Epithelial cell of proximal tubule (primary cell): Measurements from ENCODE around the gene SYNE3. TPM values are rescaled to one million over a fixed set of nuclear protein-coding genes. Genes with fewer than 3 reads are reported as not detected.

Experiments
- DNase-seq: peaks from one replicate; pipeline ENCODE4 v3.0.0-alpha.2; 2011; ENCODE audit warnings: low read depth
- H3K4me3 ChIP-seq: 2 replicates; pipeline ENCODE4 v1.5.1; 2011; ENCODE audit warnings: low read depth, mild to moderate bottlenecking, low read length
- total RNA-seq: library from RNA; depleted of rRNA; stranded (reverse); fragments of >200 nt; gene quantifications from 2 replicates; pipeline ENCODE4 v1.2.3, GENCODE V29; 2015
- TF ChIP-seq, protein P1 (sequence below): conservative IDR thresholded peaks from 2 replicates; pipeline ENCODE4 v1.5.1; 2012; ENCODE audit warnings: low read depth, mild to moderate bottlenecking, low read length

SYNE3 gene
- total RNA-seq, 1 donor from 2014 or later: not detected

DNA sequence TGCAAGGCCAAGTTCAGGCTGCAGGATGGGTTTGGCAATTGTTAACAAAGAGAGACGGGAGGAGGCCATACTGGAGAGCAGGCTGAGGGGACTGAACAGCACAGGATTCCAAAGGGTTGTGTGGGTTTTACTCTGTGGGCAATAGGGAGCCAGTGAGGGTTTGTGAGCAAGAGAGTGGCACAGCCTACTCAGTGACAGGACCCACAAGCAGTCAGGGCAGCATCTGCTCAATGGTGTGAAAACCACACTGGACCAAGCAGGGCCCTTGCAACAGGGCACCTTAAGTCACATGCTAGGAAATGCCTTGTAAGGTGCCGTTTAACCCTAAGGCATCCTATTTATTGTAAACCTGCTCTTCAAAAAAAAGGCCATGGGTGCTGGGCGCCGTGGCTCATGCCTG lies 22.0 kb downstream of the SYNE3 start:
- TF ChIP-seq, protein P1, sequence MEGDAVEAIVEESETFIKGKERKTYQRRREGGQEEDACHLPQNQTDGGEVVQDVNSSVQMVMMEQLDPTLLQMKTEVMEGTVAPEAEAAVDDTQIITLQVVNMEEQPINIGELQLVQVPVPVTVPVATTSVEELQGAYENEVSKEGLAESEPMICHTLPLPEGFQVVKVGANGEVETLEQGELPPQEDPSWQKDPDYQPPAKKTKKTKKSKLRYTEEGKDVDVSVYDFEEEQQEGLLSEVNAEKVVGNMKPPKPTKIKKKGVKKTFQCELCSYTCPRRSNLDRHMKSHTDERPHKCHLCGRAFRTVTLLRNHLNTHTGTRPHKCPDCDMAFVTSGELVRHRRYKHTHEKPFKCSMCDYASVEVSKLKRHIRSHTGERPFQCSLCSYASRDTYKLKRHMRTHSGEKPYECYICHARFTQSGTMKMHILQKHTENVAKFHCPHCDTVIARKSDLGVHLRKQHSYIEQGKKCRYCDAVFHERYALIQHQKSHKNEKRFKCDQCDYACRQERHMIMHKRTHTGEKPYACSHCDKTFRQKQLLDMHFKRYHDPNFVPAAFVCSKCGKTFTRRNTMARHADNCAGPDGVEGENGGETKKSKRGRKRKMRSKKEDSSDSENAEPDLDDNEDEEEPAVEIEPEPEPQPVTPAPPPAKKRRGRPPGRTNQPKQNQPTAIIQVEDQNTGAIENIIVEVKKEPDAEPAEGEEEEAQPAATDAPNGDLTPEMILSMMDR: no peak
- no peak overlapping the region for H3K4me3 ChIP-seq
- DNase-seq: no peak

DNA sequence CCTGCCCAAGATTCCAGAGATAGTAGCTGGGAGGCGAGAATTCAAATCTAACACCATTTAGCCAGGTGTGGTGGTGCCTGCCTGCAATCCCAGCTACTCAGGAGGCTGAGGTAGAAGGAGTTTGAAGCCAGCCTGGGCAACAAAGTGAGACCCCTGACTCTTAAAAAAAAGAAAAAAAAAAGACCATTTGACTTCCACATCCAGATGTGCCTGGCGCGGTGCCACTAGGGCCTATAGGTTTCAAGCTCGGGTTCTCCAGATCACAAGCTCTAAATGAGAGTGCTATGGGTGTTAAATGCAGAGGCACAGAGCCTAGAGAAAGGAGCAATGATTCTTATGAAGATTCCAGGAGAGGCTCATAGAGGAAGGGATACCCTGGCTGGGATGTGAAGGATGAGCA lies 22.5 kb downstream of the SYNE3 start:
- H3K4me3 ChIP-seq: no peak overlapping the region
- DNase-seq: no peak
- TF ChIP-seq, protein P1: no peak

DNA sequence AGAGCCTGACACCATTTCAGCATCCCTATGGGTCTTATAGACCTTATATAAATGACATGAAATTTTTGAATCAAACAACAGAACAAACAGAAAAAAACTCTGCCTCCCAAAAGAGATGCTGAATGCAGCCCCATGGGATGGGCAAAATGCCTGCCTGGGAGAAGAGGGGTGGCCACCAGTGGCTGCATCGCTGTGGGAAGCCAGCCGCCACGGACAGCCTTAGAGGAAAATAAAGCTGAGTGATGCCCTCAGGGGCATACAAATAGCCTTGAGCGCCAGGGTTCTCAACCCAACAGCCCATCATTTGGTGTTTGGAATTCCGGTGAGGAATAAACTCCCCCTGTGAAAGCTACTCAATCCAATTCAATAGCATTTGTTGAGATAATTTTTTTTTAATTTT lies 22.9 kb downstream of the SYNE3 start:
- DNase-seq: no peak
- no peak overlapping the region for H3K4me3 ChIP-seq
- TF ChIP-seq, protein P1: no peak

DNA sequence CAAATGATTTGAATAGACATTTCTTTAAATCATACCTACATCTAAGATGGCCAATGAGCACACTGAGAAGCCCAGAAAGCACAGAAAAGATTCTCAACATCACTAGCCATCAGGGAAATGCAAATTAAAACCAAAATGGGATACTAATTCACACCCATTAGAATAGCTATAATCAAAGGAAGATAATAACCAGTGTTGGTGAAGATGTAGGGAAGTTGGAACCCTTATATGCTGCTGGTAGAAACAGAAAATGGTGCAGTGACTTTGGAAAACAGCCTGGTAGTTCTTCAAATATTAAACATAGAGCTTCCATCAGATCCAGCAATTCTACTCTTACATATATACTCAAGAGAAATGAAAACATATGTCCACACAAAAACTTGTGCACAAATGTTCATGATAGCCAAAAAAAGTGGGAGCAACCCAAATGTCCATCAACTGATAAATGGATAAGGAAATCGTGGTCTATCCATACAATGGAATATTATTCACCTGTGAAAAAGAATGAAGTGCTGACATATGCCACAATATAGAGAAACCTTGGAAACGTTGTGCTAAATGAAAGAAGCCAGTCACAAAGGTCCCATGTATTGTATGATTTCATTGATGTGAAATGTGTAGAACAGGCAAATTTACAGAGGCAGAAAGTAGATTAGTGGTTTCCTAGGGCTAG lies 24.4 kb downstream of the SYNE3 start:
- no peak for DNase-seq
- TF ChIP-seq, protein P1: no peak
- no peak overlapping the region for H3K4me3 ChIP-seq

DNA sequence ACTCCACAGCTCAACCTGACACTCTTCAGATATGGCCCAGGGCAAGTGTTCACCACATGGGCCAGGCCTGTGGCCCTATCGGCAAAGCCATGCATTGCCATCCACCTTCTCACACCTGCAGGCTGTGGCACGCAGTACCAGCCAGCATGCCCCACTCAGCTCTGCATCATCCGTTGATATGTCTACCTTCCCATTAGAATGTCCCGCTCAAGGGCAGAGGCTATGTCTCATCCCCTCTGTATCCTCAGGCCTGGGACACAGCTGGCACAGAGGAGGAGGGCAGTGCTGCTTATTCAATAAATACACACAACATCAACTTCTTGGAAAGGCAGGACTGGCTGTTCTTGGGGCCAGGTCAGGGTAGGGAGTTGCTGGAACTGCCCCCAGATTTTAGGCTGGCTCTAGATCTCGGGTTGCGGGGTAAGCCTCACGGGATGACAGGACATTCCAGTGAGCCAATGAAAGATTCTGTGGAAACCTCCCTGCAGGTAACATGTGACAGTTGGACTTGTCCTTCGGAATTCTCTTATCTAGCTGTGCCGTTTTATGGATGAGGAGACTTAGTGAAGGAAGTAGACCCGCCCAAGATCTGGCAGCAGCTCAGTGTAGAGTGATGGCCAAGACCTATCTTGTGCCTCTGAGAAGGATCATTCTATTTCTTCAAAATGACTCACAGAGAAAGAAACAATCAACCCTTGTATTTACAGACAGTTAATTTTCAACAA lies 25.6 kb downstream of the SYNE3 start:
- no peak overlapping the region for H3K4me3 ChIP-seq
- TF ChIP-seq, protein P1: no peak
- no peak for DNase-seq

DNA sequence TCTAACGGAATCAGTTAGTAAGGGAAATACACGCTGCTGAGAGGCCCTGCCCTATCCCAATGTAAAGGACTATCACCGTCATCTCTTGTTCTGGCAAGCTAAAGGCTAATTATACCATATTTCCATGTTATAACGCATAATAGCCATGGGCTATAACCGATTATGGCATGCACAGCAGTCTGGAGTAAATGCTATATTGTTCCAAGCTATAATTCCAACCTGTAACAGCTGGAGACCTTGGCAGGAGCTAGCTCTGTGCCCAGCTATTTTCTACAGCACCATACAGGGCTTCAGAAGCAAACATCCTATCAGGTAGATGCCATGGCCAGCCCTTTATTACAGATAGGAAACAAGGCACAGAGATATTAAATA lies 26.3 kb downstream of the SYNE3 start:
- DNase-seq: no peak
- no peak overlapping the region for H3K4me3 ChIP-seq
- TF ChIP-seq, protein P1: no peak
